ENCODE measurements around the gene PPIG. TPM values are rescaled to one million over a fixed set of nuclear protein-coding genes. Genes with fewer than 3 reads are reported as not detected.

PPIG gene
- total and polyA plus RNA-seq, 2 donors (not counting 3 experiments of a cell fraction or from before 2014, with no cell fraction given) = 13.4 to 44.9 TPM

DNA sequence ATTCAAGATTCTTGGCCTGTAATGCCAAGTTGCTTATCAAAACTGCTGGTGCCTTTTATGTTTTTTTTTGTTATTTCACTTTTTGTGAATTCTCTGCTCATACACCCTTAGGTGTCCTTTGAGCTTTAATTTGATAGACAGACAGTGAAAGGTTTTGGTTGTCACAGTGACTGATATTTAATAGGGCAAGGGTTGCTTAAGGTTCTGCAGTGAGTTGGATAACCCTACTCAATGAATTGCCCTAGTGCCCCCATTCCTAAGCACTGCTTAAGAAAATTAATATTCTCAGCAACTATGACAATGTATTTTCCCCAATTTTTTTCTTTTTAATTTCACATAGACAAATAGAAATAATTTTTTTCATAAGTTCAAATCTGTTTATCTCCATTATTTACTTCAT is 15.4 kb downstream of the PPIG start:
- POLR2A ChIA-PET = no interaction called here
- Histone ChIP-seq H3K36me3 (ENCODE audit: control insufficient read depth in 2 of 2, extremely low read depth in 1 of 2, insufficient read depth in 2 of 2, low read length in 2 of 2) (no peaks in the 10 kb centered on the region), H3K27me3 (ENCODE audit: control insufficient read depth in 2 of 2, insufficient read depth in 2 of 2, low read length in 2 of 2) (no peaks in the 10 kb centered on the region), H3K4me3 (replicated peaks in 1 of 3; ENCODE audit: insufficient read depth in 1 of 3, low read depth in 1 of 3, low read length in 3 of 3) (no peak overlapping the region), H3K27ac (ENCODE audit: insufficient read depth, low read depth, low read length) (no peak overlapping the region), H4K20me1 (replicated peaks; ENCODE audit: control insufficient read depth, extremely low read depth, insufficient read depth, low read length) (peaks cover 5% of the 10 kb centered on the region), H3K9me3 (replicated peaks; ENCODE audit: control insufficient read depth, insufficient read depth, low read length) (no peaks in the 10 kb centered on the region), H3K4me2 (ENCODE audit: insufficient read depth, low read length) (no peak overlapping the region), H2AFZ (ENCODE audit: low read depth, low read length) (no peak overlapping the region), H3K79me2 (ENCODE audit: control insufficient read depth, insufficient read depth, low read length) (peaks cover 80% of the 10 kb centered on the region), H3K9me1 (replicated peaks; ENCODE audit: control insufficient read depth, extremely low read depth, insufficient read depth, low read length) (no peaks in the 10 kb centered on the region), H3K9ac (replicated peaks; ENCODE audit: extremely low read depth, insufficient read depth, low read length) (no peak overlapping the region), H3K4me1 (ENCODE audit: control insufficient read depth, extremely low read depth, insufficient read depth, low read length) (no peaks in the 10 kb centered on the region)
- intact Hi-C loops (cut with micrococcal nuclease) = no loop called here
- dilution Hi-C loops (cut with MboI; ENCODE audit: extremely low pct_ligation_motif_present, low sequenced_read_pairs) = no loop called here
- CTCF ChIA-PET = no interaction called here
- TF ChIP-seq POLR2A (IDR thresholded peaks at IDR 0.05; ENCODE audit: low read depth, low read length) = no peak
- TF ChIP-seq GATA2 (IDR thresholded peaks at IDR 0.05; ENCODE audit: insufficient read depth, insufficient read length, low read depth, low read length) = no peak
- TF ChIP-seq MYC (IDR thresholded peaks at IDR 0.05; ENCODE audit: low read depth, low read length) = no peak
- no peak for TF ChIP-seq FOS (IDR thresholded peaks at IDR 0.05; ENCODE audit: borderline replicate concordance, insufficient read depth, low read length)
- BruUV-seq (replicated peaks) = no TSS peak
- DNase-seq (ENCODE audit: low read depth, low spot score) = no peak
- FAIRE-seq = no peak

GRCh38 chr2:169609264-169609663 is 25.1 kb downstream of the PPIG start:
- no peak overlapping the region for H3K27ac ChIP-seq (ENCODE audit: insufficient read depth, low read depth, low read length)
- peaks cover 5 to 6% of the 10 kb centered on the region in 2 experiments for H3K36me3 ChIP-seq (ENCODE audit: control insufficient read depth in 2 of 2, extremely low read depth in 1 of 2, insufficient read depth in 2 of 2, low read length in 2 of 2)
- dilution Hi-C loops (cut with MboI; ENCODE audit: extremely low pct_ligation_motif_present, low sequenced_read_pairs) (no loop called here), intact Hi-C loops (cut with micrococcal nuclease) (no loop called here)
- FAIRE-seq (no peak), DNase-seq (ENCODE audit: low read depth, low spot score) (no peak)
- ChIA-PET POLR2A (no interaction called here), CTCF (no interaction called here)
- no TSS peak for BruUV-seq (replicated peaks)
- H3K4me3 ChIP-seq (replicated peaks in 1 of 3; ENCODE audit: insufficient read depth in 1 of 3, low read depth in 1 of 3, low read length in 3 of 3) = no peak overlapping the region
- H3K9ac ChIP-seq (replicated peaks; ENCODE audit: extremely low read depth, insufficient read depth, low read length) = no peak overlapping the region
- no peaks in the 10 kb centered on the region for H3K27me3 ChIP-seq (ENCODE audit: control insufficient read depth in 2 of 2, insufficient read depth in 2 of 2, low read length in 2 of 2)
- H3K9me1 ChIP-seq (replicated peaks; ENCODE audit: control insufficient read depth, extremely low read depth, insufficient read depth, low read length) = no peaks in the 10 kb centered on the region
- TF ChIP-seq FOS (IDR thresholded peaks at IDR 0.05; ENCODE audit: borderline replicate concordance, insufficient read depth, low read length) = no peak
- no peak for TF ChIP-seq POLR2AphosphoS5 (IDR thresholded peaks at IDR 0.05; ENCODE audit: insufficient read depth, low read depth, low read length)
- TF ChIP-seq EZH2 (IDR thresholded peaks at IDR 0.05; ENCODE audit: borderline replicate concordance, low read depth, low read length, severe bottlenecking) = no peak
- no peak for TF ChIP-seq MAX (IDR thresholded peaks at IDR 0.05; ENCODE audit: insufficient read depth, insufficient read length)
- TF ChIP-seq POLR2A (IDR thresholded peaks at IDR 0.05; ENCODE audit: low read depth, low read length) = no peak
- no peak for TF ChIP-seq JUN (IDR thresholded peaks at IDR 0.05; ENCODE audit: borderline replicate concordance, insufficient read depth, insufficient read length, low read depth)
- no peak for TF ChIP-seq MYC (IDR thresholded peaks at IDR 0.05; ENCODE audit: low read depth, low read length)
- TF ChIP-seq, protein P1, sequence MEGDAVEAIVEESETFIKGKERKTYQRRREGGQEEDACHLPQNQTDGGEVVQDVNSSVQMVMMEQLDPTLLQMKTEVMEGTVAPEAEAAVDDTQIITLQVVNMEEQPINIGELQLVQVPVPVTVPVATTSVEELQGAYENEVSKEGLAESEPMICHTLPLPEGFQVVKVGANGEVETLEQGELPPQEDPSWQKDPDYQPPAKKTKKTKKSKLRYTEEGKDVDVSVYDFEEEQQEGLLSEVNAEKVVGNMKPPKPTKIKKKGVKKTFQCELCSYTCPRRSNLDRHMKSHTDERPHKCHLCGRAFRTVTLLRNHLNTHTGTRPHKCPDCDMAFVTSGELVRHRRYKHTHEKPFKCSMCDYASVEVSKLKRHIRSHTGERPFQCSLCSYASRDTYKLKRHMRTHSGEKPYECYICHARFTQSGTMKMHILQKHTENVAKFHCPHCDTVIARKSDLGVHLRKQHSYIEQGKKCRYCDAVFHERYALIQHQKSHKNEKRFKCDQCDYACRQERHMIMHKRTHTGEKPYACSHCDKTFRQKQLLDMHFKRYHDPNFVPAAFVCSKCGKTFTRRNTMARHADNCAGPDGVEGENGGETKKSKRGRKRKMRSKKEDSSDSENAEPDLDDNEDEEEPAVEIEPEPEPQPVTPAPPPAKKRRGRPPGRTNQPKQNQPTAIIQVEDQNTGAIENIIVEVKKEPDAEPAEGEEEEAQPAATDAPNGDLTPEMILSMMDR (IDR thresholded peaks at IDR 0.05; ENCODE audit: extremely low read depth in 1 of 2, insufficient read depth in 1 of 2, low read depth in 1 of 2, low read length in 2 of 2) = no peak
- no peak for TF ChIP-seq GATA2 (IDR thresholded peaks at IDR 0.05; ENCODE audit: insufficient read depth, insufficient read length, low read depth, low read length)
- no peaks in the 10 kb centered on the region for H3K4me1 ChIP-seq (ENCODE audit: control insufficient read depth, extremely low read depth, insufficient read depth, low read length)
- no peaks in the 10 kb centered on the region for H3K9me3 ChIP-seq (replicated peaks; ENCODE audit: control insufficient read depth, insufficient read depth, low read length)
- H4K20me1 ChIP-seq (replicated peaks; ENCODE audit: control insufficient read depth, extremely low read depth, insufficient read depth, low read length) = no peaks in the 10 kb centered on the region
- no peak overlapping the region for H3K4me2 ChIP-seq (ENCODE audit: insufficient read depth, low read length)
- H3K79me2 ChIP-seq (ENCODE audit: control insufficient read depth, insufficient read depth, low read length) = peaks cover 2% of the 10 kb centered on the region
- H2AFZ ChIP-seq (ENCODE audit: low read depth, low read length) = no peak overlapping the region
